LNCAP (cell line): ENCODE results near the gene FAM107B.

Experiments used
- CTCF ChIP-seq: fragments of 450-650 bp; IDR thresholded peaks from 2 replicates; pipeline ENCODE4 v1.5.1; 2017; ENCODE audit warnings: mild to moderate bottlenecking

Gene FAM107B

GRCh38 chr10:14562218-14563075, 212.2 kb downstream of the FAM107B start:
- no peak for TF ChIP-seq CTCF

GRCh38 chr10:14560791-14561765, 213.6 kb downstream of the FAM107B start:
- no peak for TF ChIP-seq CTCF

GRCh38 chr10:14560274-14560673, 214.4 kb downstream of the FAM107B start:
- no peak for TF ChIP-seq CTCF

- no peak for TF ChIP-seq CTCF
Observed at GRCh38 chr10:14558025-14558424, 216.7 kb downstream of the FAM107B start.

- no peak for TF ChIP-seq CTCF
Observed at GRCh38 chr10:14557567-14557966, 217.1 kb downstream of the FAM107B start.

- no peak for TF ChIP-seq CTCF
Observed at GRCh38 chr10:14556285-14556956, 218.3 kb downstream of the FAM107B start.

GRCh38 chr10:14555807-14556206, 218.9 kb downstream of the FAM107B start:
- no peak for TF ChIP-seq CTCF
